ENCODE data around the gene ATG4B. TPM values are rescaled to one million over a fixed set of nuclear protein-coding genes. Genes with fewer than 3 reads are reported as not detected.

ATG4B gene
- total and polyA plus RNA-seq, 3 experiments from 2014 or later: 56.1 to 80.2 (median 79.0) TPM

DNA sequence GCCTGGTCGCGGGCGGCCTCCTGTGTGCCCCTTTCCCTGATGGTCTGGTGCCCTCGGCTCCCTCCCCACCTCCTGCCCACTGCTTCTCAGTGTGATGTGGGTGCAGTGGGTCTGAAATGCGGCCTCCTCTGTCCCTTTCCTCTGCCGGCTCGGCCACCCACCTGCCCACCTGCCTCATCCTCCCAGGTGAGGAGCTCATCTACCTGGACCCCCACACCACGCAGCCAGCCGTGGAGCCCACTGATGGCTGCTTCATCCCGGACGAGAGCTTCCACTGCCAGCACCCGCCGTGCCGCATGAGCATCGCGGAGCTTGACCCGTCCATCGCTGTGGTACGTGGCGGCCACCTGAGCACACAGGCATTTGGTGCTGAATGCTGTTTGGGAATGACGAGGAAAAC is 30.9 kb downstream of the ATG4B start:
- ChIA-PET CTCF (interaction anchor here (2.5 kb wide), 1 partner anchor 9 kb away, joined by 8 read pairs; no protein-coding TSS in a partner anchor), POLR2A (no interaction called here)
- H3K27ac ChIP-seq (ENCODE audit: low read depth, low read length): no peak overlapping the region
- no peak overlapping the region for H3K4me3 ChIP-seq (ENCODE audit: low read length)
- Mint-ChIP-seq H3K4me3 (no peak overlapping the region), H3K36me3 (peaks cover 0 to 66% (median 0%) of the 10 kb centered on the region in 3 donors), H3K4me1 (peaks cover 3 to 9% (median 9%) of the 10 kb centered on the region in 3 donors), H3K27ac (no peak overlapping the region), H3K27me3 (no peaks in the 10 kb centered on the region), H3K9me3 (no peaks in the 10 kb centered on the region)
- H3K27me3 ChIP-seq (ENCODE audit: insufficient read depth, low read length, poor library complexity, severe bottlenecking): no peaks in the 10 kb centered on the region
- no peak for DNase-seq
- H3K9me3 ChIP-seq (ENCODE audit: low read length): no peaks in the 10 kb centered on the region
- H3K36me3 ChIP-seq (ENCODE audit: insufficient read depth, low read length): no peaks in the 10 kb centered on the region
- H3K4me1 ChIP-seq (ENCODE audit: insufficient read depth, low read length): no peaks in the 10 kb centered on the region

DNA sequence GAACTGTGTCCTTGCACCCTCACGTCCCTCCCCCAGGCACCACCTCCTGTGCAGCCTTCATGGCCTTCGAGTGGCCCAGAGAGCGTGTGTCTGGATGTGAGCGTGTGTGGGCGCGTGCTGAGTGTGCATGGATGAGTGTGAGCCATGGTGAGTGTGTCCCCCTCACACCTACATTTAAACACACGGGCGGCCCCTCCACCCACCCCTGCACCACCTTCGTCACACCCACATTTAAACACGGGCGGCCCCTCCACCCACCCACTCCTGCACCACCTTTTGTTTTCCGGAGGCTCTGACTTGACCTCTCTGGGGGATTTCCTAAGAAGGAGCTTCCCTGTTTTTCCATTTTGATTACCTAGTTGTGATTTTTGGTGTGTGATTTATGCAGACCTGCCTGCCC is 31.3 kb downstream of the ATG4B start:
- Mint-ChIP-seq H3K9me3 (no peaks in the 10 kb centered on the region), H3K27ac (no peak overlapping the region), H3K4me3 (no peak overlapping the region), H3K4me1 (peaks cover 6 to 14% (median 14%) of the 10 kb centered on the region in 3 donors), H3K27me3 (no peaks in the 10 kb centered on the region), H3K36me3 (peaks cover 0 to 71% (median 0%) of the 10 kb centered on the region in 3 donors)
- Histone ChIP-seq H3K4me1 (ENCODE audit: insufficient read depth, low read length) (no peaks in the 10 kb centered on the region), H3K27me3 (ENCODE audit: insufficient read depth, low read length, poor library complexity, severe bottlenecking) (no peaks in the 10 kb centered on the region), H3K27ac (ENCODE audit: low read depth, low read length) (no peak overlapping the region), H3K4me3 (ENCODE audit: low read length) (no peak overlapping the region), H3K36me3 (ENCODE audit: insufficient read depth, low read length) (no peaks in the 10 kb centered on the region), H3K9me3 (ENCODE audit: low read length) (no peaks in the 10 kb centered on the region)
- no peak for DNase-seq
- POLR2A ChIA-PET: no interaction called here
- CTCF ChIA-PET: interaction anchor here (2.5 kb wide), 1 partner anchor 9 kb away, joined by 8 read pairs; no protein-coding TSS in a partner anchor

DNA sequence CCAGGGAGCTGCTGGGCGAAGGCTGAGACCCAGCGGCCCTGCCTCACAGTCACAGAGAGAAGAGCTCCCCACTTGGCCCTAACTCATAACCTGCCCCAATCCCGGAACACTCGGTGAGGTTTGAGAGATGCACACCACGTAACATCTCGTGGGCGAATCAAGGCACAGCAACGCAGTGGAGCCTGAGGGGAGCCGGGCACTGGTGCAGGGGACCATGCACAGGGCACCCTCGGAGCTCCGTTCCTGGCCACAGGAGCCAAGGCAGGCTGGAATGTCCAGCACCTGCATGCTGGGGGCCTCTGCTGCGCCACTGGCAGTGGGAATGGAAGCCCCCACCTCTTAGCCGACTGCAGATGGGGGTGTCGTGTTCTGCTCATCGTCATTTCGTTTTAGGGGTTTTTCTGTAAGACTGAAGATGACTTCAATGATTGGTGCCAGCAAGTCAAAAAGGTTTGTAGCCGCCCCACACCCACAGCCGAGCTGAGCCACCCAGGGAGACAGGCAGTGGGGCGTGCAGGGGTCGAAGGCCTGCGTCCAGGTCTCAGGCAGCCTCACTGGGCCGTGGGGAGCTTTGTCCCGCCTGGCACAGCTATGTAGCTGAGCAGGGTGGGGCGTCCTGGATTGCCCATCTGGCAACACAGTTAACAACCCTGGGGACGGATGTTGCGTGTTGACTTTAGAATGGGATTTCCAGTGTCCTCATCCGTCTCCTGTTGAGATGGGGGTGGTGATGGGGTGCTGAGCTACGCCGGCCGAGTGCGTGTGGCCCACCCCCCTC is 33.0 kb downstream of the ATG4B start:
- DNase-seq: no peak
- Histone ChIP-seq H3K36me3 (ENCODE audit: insufficient read depth, low read length) (no peaks in the 10 kb centered on the region), H3K27ac (ENCODE audit: low read depth, low read length) (no peak overlapping the region), H3K27me3 (ENCODE audit: insufficient read depth, low read length, poor library complexity, severe bottlenecking) (no peaks in the 10 kb centered on the region), H3K4me3 (ENCODE audit: low read length) (no peak overlapping the region), H3K4me1 (ENCODE audit: insufficient read depth, low read length) (no peaks in the 10 kb centered on the region), H3K9me3 (ENCODE audit: low read length) (no peaks in the 10 kb centered on the region)
- POLR2A ChIA-PET: no interaction called here
- H3K4me3 Mint-ChIP-seq: peak overlapping the region in 1 of 7 donors; percentile 54
- H3K9me3 Mint-ChIP-seq: no peaks in the 10 kb centered on the region
- H3K27me3 Mint-ChIP-seq: no peaks in the 10 kb centered on the region
- H3K4me1 Mint-ChIP-seq: peaks cover 4 to 10% (median 9%) of the 10 kb centered on the region in 3 donors
- CTCF ChIA-PET: interaction anchor here (2.5 kb wide), 1 partner anchor 11 kb away, joined by 8 read pairs; no protein-coding TSS in a partner anchor
- H3K36me3 Mint-ChIP-seq: peaks cover 0 to 77% (median 0%) of the 10 kb centered on the region in 3 donors
- H3K27ac Mint-ChIP-seq: no peak overlapping the region

DNA sequence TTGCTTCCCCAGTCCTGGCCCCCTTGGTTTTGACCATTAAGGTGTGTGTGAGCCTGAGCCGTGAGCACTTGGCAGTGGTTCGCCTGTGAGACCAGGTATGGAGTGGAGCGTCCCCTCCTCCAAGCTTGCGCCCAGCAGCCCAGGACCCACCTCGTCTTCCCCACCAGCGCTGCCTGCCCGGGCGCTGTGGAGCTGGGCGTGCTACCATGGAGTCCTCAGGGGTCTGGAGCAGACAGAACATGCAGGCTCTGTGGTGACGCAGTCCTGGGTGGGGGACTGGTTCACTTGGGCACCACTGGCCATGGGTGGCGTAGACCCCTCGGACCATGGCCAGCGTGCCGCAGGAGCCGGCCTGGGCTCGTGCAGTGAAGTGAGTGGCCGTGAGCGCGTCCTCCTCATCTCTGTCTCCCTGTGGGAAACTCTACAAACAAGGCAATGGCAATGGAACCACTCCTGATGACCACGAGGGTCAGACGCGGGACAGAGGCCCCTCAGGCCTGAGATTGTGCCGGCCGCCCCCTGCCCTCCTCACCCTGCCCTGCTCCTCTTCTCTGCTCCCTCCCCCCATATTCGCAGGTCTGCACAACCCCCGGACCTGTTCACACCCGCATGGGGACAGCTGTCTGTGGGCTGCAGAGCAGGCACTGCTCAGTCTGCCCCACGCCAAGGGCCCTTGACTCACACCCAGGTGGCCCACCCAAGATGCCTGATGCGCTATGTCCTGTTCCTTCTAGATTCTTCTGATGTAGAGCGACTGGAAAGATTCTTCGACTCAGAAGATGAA is 34.2 kb downstream of the ATG4B start:
- H3K36me3 Mint-ChIP-seq: peaks cover 0 to 79% (median 0%) of the 10 kb centered on the region in 3 donors
- H3K27ac Mint-ChIP-seq: peak overlapping the region in 1 of 8 donors; percentile 45
- H3K27me3 Mint-ChIP-seq: no peaks in the 10 kb centered on the region
- Histone ChIP-seq H3K4me1 (ENCODE audit: insufficient read depth, low read length) (no peaks in the 10 kb centered on the region), H3K36me3 (ENCODE audit: insufficient read depth, low read length) (no peaks in the 10 kb centered on the region), H3K27ac (ENCODE audit: low read depth, low read length) (no peak overlapping the region), H3K9me3 (ENCODE audit: low read length) (no peaks in the 10 kb centered on the region), H3K27me3 (ENCODE audit: insufficient read depth, low read length, poor library complexity, severe bottlenecking) (no peaks in the 10 kb centered on the region), H3K4me3 (ENCODE audit: low read length) (no peak overlapping the region)
- H3K4me3 Mint-ChIP-seq: no peak overlapping the region
- DNase-seq: no peak
- no peaks in the 10 kb centered on the region for H3K9me3 Mint-ChIP-seq
- POLR2A ChIA-PET: no interaction called here
- CTCF ChIA-PET: no interaction called here
- H3K4me1 Mint-ChIP-seq: peaks cover 4 to 10% (median 6%) of the 10 kb centered on the region in 3 donors

DNA sequence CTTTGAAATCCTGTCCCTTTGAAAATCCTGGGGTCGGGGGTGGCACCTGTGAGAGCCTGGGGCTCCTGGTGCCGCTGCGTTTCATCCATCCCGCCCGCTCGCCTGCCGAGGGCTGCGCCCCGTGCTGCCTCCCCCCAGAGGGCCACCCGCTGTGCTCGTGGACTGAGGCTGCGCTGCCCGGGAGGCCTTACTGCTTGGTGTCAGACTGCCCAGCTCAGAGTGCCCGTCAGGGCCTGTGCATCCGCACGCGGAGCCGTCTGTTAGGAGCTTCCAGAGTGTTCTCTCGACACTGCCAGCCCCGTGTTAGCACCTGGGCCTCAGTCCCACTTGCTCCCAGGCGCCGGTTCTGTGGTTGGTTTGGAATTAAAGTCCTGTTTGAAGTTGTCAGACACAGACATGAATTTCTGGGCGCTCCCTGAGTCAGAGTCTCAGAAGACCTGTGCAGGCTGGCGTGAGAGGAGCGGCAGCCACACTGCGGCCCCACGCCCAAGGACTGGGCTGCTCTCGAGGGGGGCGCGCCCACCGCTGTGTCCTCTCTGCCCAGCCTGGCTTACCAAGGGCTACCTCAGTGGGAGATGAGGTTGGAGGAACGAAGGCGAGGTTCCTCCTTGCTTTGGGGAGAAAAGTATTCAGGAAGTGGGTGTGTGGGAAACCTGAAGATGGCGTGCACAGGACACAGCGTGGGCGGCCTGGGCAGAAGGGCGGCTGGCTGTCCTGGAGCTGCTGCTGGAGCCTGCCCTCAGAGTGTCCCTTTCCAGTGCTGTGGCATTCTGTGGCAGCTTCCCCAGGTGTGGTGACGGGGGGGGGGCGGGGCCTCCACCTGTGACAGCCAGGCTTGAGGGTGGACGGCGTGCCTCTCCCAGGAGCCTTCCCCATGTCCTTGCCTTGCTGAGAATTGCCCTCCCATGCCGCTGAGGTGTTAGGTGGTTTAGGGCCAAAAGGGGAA is 35.0 kb downstream of the ATG4B start:
- Histone ChIP-seq H3K4me3 (ENCODE audit: low read length) (no peak overlapping the region), H3K36me3 (ENCODE audit: insufficient read depth, low read length) (no peaks in the 10 kb centered on the region), H3K9me3 (ENCODE audit: low read length) (no peaks in the 10 kb centered on the region), H3K27ac (ENCODE audit: low read depth, low read length) (no peak overlapping the region), H3K4me1 (ENCODE audit: insufficient read depth, low read length) (no peaks in the 10 kb centered on the region), H3K27me3 (ENCODE audit: insufficient read depth, low read length, poor library complexity, severe bottlenecking) (no peaks in the 10 kb centered on the region)
- ChIA-PET POLR2A (no interaction called here), CTCF (no interaction called here)
- Mint-ChIP-seq H3K9me3 (no peaks in the 10 kb centered on the region), H3K4me3 (peak overlapping the region in 1 of 7 donors; percentile 73), H3K4me1 (peaks cover 4 to 10% (median 6%) of the 10 kb centered on the region in 3 donors), H3K36me3 (peaks cover 0 to 81% (median 0%) of the 10 kb centered on the region in 3 donors), H3K27me3 (no peaks in the 10 kb centered on the region), H3K27ac (peak overlapping the region in 1 of 8 donors; percentile 22)
- DNase-seq: no peak

DNA sequence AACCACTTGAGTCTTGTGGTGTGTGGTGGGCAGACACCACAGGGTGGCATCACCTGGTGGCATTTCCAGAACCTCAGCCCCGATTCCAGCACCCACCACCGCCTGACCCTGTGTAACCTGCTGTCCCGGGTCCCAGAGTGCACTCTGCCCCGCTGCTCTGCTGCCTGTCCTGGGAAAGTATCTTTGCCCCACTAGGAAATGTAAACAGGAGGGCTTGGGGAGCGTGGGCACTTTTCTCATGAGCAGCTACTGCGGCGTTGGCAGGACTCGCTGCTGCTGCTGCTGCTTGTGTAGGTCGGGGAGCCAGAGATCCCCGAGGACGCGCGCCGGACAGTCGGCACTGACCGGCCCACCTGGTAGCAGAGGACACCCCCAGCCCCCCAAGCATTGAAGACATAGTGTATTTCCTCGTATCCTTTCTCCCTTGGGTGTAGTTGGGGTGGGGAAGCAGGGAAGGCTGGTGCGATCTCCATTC is 35.7 kb downstream of the ATG4B start:
- H3K4me3 ChIP-seq (ENCODE audit: low read length): no peak overlapping the region
- H3K27me3 ChIP-seq (ENCODE audit: insufficient read depth, low read length, poor library complexity, severe bottlenecking): no peaks in the 10 kb centered on the region
- peaks cover 4 to 10% (median 6%) of the 10 kb centered on the region in 3 donors for H3K4me1 Mint-ChIP-seq
- no peak for DNase-seq
- POLR2A ChIA-PET: no interaction called here
- H3K9me3 Mint-ChIP-seq: no peaks in the 10 kb centered on the region
- H3K36me3 Mint-ChIP-seq: peaks cover 0 to 84% (median 0%) of the 10 kb centered on the region in 3 donors
- CTCF ChIA-PET: no interaction called here
- H3K27ac Mint-ChIP-seq: peak overlapping the region in 3 of 8 donors; percentile 40 to 74 (median 73)
- no peaks in the 10 kb centered on the region for H3K27me3 Mint-ChIP-seq
- H3K9me3 ChIP-seq (ENCODE audit: low read length): no peaks in the 10 kb centered on the region
- H3K27ac ChIP-seq (ENCODE audit: low read depth, low read length): no peak overlapping the region
- no peaks in the 10 kb centered on the region for H3K4me1 ChIP-seq (ENCODE audit: insufficient read depth, low read length)
- peaks cover under 1% of the 10 kb centered on the region for H3K36me3 ChIP-seq (ENCODE audit: insufficient read depth, low read length)
- H3K4me3 Mint-ChIP-seq: no peak overlapping the region

DNA sequence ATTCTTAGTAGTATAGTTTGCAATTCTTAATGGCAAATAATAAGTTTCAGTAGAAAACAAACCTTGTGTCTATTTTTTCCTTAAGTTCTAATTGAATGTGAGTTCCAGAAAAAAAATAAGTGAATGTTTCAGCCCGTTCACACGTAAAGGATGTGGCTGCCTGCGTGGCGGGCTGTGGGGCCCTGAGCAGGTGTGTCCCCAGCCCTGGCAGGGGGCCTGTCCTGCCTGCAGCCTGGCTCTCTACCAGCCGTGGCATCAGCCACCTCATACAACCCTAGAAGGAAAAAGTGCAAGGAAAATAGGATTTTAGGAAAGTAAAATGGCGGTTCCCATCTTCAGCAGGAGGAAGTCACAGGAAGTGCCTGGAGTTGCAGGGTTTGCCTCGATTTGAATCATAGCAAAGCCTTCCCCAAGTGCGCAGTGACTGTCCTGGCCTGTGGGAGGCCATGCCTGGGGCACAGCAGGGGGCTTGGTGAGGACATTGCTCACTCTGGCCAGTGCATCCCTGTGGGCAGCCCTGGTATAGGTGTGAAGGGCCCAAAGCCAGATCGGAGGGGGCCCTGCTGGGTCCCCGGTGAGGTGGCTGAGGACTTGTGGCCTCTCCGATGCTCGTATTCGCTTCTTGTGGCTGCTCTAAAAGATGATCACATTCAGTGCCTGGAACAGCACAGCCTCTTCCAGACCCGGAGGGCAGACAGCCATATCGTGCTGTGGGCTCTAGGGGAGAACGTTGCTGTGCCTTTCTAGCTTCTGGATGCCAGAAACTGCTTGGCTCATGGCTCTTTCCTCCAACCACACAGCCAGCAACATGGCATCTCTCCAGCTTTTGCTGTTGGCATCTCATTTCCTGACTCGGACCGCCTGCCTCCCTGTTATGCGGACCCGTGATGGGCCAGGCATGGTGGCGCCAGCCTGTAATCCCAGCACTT is 36.6 kb downstream of the ATG4B start:
- H3K4me1 ChIP-seq (ENCODE audit: insufficient read depth, low read length): no peaks in the 10 kb centered on the region
- DNase-seq: no peak
- ChIA-PET CTCF (no interaction called here), POLR2A (no interaction called here)
- H3K4me3 Mint-ChIP-seq: no peak overlapping the region
- H3K27ac Mint-ChIP-seq: peak overlapping the region in 3 of 8 donors; percentile 50 to 73 (median 70)
- no peak overlapping the region for H3K27ac ChIP-seq (ENCODE audit: low read depth, low read length)
- H3K27me3 ChIP-seq (ENCODE audit: insufficient read depth, low read length, poor library complexity, severe bottlenecking): no peaks in the 10 kb centered on the region
- peaks cover 4% of the 10 kb centered on the region for H3K36me3 ChIP-seq (ENCODE audit: insufficient read depth, low read length)
- H3K9me3 ChIP-seq (ENCODE audit: low read length): no peaks in the 10 kb centered on the region
- H3K4me3 ChIP-seq (ENCODE audit: low read length): no peak overlapping the region
- H3K27me3 Mint-ChIP-seq: peaks cover 0 to 1% of the 10 kb centered on the region in 2 donors
- H3K36me3 Mint-ChIP-seq: peaks cover 0 to 83% (median under 1%) of the 10 kb centered on the region in 3 donors
- peaks cover 4 to 10% (median 6%) of the 10 kb centered on the region in 3 donors for H3K4me1 Mint-ChIP-seq
- H3K9me3 Mint-ChIP-seq: no peaks in the 10 kb centered on the region

All from CD8-positive, alpha-beta memory T cell (primary cell).